ENCODE data around the gene KIF3B.
"Not testable (repeated sequence)": the region's sequence is repeated elsewhere in the genome, so short reads cannot be mapped to it uniquely, and the experiment has no call there.

DNA sequence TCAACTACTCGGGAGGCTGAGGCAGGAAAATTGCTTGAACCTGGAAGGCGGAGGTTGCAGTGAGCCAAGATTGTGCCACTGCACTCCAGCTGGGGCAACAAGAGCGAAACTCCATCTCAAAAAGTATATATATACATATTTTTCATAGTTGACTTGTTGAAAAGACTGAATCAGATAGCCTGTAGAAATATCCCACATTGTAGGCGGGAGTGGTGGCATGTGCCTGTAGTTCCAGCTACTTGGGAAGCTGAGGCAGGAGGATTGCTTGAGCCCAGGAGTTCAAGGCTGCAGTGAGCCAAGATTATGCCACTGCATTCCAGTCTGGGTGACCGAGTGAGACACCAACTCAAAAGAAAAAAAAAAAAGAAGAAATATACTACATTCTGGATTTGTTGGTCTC is 46.3 kb downstream of the KIF3B start:
- TF ChIP-seq, protein P1, sequence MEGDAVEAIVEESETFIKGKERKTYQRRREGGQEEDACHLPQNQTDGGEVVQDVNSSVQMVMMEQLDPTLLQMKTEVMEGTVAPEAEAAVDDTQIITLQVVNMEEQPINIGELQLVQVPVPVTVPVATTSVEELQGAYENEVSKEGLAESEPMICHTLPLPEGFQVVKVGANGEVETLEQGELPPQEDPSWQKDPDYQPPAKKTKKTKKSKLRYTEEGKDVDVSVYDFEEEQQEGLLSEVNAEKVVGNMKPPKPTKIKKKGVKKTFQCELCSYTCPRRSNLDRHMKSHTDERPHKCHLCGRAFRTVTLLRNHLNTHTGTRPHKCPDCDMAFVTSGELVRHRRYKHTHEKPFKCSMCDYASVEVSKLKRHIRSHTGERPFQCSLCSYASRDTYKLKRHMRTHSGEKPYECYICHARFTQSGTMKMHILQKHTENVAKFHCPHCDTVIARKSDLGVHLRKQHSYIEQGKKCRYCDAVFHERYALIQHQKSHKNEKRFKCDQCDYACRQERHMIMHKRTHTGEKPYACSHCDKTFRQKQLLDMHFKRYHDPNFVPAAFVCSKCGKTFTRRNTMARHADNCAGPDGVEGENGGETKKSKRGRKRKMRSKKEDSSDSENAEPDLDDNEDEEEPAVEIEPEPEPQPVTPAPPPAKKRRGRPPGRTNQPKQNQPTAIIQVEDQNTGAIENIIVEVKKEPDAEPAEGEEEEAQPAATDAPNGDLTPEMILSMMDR (IDR thresholded peaks at IDR 0.05; ENCODE audit: insufficient read depth, low read length), result not testable (repeated sequence)
- TF ChIP-seq POLR2AphosphoS5 (IDR thresholded peaks at IDR 0.05; ENCODE audit: low read depth); SPI1 (IDR thresholded peaks at IDR 0.05; ENCODE audit: borderline replicate concordance, low read depth); GABPA (IDR thresholded peaks at IDR 0.05; ENCODE audit: low read depth): not testable (repeated sequence)
- TF ChIP-seq, protein P2, sequence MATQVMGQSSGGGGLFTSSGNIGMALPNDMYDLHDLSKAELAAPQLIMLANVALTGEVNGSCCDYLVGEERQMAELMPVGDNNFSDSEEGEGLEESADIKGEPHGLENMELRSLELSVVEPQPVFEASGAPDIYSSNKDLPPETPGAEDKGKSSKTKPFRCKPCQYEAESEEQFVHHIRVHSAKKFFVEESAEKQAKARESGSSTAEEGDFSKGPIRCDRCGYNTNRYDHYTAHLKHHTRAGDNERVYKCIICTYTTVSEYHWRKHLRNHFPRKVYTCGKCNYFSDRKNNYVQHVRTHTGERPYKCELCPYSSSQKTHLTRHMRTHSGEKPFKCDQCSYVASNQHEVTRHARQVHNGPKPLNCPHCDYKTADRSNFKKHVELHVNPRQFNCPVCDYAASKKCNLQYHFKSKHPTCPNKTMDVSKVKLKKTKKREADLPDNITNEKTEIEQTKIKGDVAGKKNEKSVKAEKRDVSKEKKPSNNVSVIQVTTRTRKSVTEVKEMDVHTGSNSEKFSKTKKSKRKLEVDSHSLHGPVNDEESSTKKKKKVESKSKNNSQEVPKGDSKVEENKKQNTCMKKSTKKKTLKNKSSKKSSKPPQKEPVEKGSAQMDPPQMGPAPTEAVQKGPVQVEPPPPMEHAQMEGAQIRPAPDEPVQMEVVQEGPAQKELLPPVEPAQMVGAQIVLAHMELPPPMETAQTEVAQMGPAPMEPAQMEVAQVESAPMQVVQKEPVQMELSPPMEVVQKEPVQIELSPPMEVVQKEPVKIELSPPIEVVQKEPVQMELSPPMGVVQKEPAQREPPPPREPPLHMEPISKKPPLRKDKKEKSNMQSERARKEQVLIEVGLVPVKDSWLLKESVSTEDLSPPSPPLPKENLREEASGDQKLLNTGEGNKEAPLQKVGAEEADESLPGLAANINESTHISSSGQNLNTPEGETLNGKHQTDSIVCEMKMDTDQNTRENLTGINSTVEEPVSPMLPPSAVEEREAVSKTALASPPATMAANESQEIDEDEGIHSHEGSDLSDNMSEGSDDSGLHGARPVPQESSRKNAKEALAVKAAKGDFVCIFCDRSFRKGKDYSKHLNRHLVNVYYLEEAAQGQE (IDR thresholded peaks at IDR 0.05; ENCODE audit: insufficient replicate concordance, low read depth), result not testable (repeated sequence)

Measured in HL-60 (cell line).